Measurements from ENCODE around the gene P4HB. TPM values are rescaled to one million over a fixed set of nuclear protein-coding genes. Genes with fewer than 3 reads are reported as not detected.

Gene P4HB
- total RNA-seq, 6 experiments from 2014 or later: 790 to 981 (median 910) TPM

- Mint-ChIP-seq H3K27me3 (ENCODE audit: insufficient read depth) (peaks cover 39% of the 10 kb centered on the region), H3K9me3 (peaks cover 6% of the 10 kb centered on the region; the same call in 1 of the 2 replicates), H3K27ac (no peak overlapping the region), H3K4me1 (ENCODE audit: low read depth) (no peaks in the 10 kb centered on the region), H3K36me3 (ENCODE audit: low read depth) (no peaks in the 10 kb centered on the region), H3K4me3 (no peak overlapping the region)
- DNase-seq: no peak
- no peak for TF ChIP-seq CTCF (IDR thresholded peaks at IDR 0.05)
These were observed 55.6 kb downstream of the P4HB start for GRCh38 chr17:81804559-81805399.

GRCh38 chr17:81803728-81804558 is 56.4 kb downstream of the P4HB start, which contains the start of gene GCGR:
TSS of gene GCGR (plus strand) at chr17:81804150. CDS start at chr17:81809019, 4,869 bp downstream.
- H3K27ac Mint-ChIP-seq: no peak within 1 kb of the TSS
- H3K27me3 Mint-ChIP-seq (ENCODE audit: insufficient read depth): peaks cover 33% of the 10 kb centered on the region
- H3K9me3 Mint-ChIP-seq: peaks cover 5% of the 10 kb centered on the region; the same call in 1 of the 2 replicates
- no peaks in the 10 kb centered on the region for H3K36me3 Mint-ChIP-seq (ENCODE audit: low read depth)
- no peak for TF ChIP-seq CTCF (IDR thresholded peaks at IDR 0.05)
- no peaks in the 10 kb centered on the region for H3K4me1 Mint-ChIP-seq (ENCODE audit: low read depth)
- DNase-seq: no peak
- H3K4me3 Mint-ChIP-seq: no peak within 1 kb of the TSS

DNA sequence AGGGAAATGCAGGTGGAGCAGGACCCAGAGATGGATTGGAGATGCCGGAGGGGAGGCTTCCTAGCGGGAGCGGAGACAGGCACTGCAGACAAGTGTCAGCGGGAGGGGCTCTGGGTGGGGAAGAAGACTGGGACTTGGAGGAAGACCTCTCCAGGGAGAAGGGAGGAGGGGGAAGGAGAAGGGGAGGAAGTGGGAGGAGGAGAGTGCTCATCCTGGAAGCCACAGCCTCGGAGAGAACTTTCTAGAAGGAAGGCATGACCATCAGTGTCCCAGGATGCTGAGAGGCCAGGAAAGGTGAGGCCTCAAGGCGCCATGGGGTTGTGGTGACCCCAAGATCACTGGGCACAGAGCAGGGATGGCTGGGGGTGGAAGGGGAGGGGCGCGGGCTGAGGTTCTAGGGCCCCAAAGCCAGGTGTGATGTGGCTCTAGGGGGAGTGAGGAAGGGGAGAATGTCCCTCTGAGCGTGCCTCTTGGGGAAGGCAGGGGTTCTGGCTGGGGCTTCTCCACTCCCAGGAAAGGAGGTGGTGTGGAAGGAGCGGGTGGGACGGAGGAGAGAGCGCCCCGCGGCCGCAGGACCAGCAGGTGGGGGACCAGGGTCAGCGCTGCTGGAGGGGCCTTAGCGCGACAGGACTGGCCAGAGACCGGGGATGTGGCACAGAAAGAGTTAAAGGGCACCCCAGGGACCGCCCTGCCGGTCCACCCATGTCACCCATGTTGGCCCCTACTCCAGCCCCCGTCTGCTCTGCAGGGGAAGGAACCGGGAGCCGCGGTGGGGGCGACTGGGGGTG is 57.3 kb downstream of the P4HB start:
- Mint-ChIP-seq H3K36me3 (ENCODE audit: low read depth) (no peaks in the 10 kb centered on the region), H3K4me3 (no peak overlapping the region), H3K4me1 (ENCODE audit: low read depth) (no peaks in the 10 kb centered on the region), H3K27me3 (ENCODE audit: insufficient read depth) (peaks cover 29% of the 10 kb centered on the region), H3K9me3 (0 out of 2 replicates have a peak, but pooled peaks cover 5% of the 10 kb centered on the region), H3K27ac (no peak overlapping the region)
- TF ChIP-seq CTCF (IDR thresholded peaks at IDR 0.05): no peak
- no peak for DNase-seq

- Mint-ChIP-seq H3K4me1 (ENCODE audit: low read depth) (no peaks in the 10 kb centered on the region), H3K9me3 (0 out of 2 replicates have a peak, but pooled peaks cover 5% of the 10 kb centered on the region), H3K4me3 (no peak overlapping the region), H3K36me3 (ENCODE audit: low read depth) (no peaks in the 10 kb centered on the region), H3K27me3 (ENCODE audit: insufficient read depth) (peaks cover 25% of the 10 kb centered on the region), H3K27ac (no peak overlapping the region)
- DNase-seq: no peak
- no peak for TF ChIP-seq CTCF (IDR thresholded peaks at IDR 0.05)
These were observed 58.1 kb downstream of the P4HB start for GRCh38 chr17:81802048-81802758.
